ENCODE results near the gene GRID1.

DNA sequence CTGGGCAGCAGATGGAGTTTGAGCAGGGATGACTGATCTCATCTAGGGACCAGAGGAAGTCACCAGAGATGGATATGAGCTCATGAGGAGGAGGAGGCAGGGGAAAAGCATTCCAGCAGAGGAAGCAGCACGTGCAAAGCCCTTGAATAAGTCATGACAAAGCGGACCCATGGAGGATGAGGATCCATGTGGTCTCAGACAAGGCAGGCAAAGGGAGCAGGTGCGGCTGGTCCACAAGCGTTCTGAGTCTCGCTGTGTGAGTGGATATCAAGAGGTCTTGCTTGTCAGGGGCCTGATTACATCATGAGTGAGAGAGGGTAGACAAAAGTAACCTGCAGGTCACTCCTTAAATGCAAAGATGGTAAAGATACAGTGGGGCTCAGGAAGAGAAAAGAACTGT lies 307.6 kb downstream of the GRID1 start:
- TF ChIP-seq, protein P1, sequence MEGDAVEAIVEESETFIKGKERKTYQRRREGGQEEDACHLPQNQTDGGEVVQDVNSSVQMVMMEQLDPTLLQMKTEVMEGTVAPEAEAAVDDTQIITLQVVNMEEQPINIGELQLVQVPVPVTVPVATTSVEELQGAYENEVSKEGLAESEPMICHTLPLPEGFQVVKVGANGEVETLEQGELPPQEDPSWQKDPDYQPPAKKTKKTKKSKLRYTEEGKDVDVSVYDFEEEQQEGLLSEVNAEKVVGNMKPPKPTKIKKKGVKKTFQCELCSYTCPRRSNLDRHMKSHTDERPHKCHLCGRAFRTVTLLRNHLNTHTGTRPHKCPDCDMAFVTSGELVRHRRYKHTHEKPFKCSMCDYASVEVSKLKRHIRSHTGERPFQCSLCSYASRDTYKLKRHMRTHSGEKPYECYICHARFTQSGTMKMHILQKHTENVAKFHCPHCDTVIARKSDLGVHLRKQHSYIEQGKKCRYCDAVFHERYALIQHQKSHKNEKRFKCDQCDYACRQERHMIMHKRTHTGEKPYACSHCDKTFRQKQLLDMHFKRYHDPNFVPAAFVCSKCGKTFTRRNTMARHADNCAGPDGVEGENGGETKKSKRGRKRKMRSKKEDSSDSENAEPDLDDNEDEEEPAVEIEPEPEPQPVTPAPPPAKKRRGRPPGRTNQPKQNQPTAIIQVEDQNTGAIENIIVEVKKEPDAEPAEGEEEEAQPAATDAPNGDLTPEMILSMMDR (IDR thresholded peaks at IDR 0.05 in 8 of 11, conservative IDR thresholded peaks at IDR 0.05 in 3 of 11): no peak
- no peak for TF ChIP-seq POLR2A (IDR thresholded peaks at IDR 0.05)
